HepG2 (cell line): ENCODE results near the gene MORF4L1.

Experiments used
- EHMT2 ChIP-seq: fragments of 200-600 bp; sonication (generic); IDR thresholded peaks from 2 replicates; pipeline ENCODE4 v1.7.0; 2017; ENCODE audit warnings: antibody characterized with exemption, low read depth, low read length, borderline replicate concordance
- HNF4A ChIP-seq: sonication (generic); formaldehyde crosslinking; IDR thresholded peaks from 2 replicates; pipeline ENCODE4 v1.4.0; 2020; ENCODE audit warnings: missing genetic modification reagents
- HOXA3 ChIP-seq: sonication (generic); formaldehyde crosslinking; IDR thresholded peaks from 2 replicates; pipeline ENCODE4 v1.5.0; 2020; ENCODE audit warnings: missing genetic modification reagents
- POLR2AphosphoS5 ChIP-seq: IDR thresholded peaks from 2 replicates; pipeline ENCODE4 v1.6.1; 2012; ENCODE audit warnings: low read depth, low read length
- ZNF781 ChIP-seq: sonication (generic); formaldehyde crosslinking; IDR thresholded peaks from 2 replicates; pipeline ENCODE4 v1.5.1; 2020; ENCODE audit warnings: borderline replicate concordance, mild to moderate bottlenecking, missing genetic modification reagents; ENCODE audit errors: not compliant biosample characterization
- TF ChIP-seq, protein P1 (sequence below): sonication (generic); formaldehyde crosslinking; IDR thresholded peaks from 2 replicates; pipeline ENCODE4 v1.4.0; 2020; ENCODE audit warnings: missing genetic modification reagents

DNA sequence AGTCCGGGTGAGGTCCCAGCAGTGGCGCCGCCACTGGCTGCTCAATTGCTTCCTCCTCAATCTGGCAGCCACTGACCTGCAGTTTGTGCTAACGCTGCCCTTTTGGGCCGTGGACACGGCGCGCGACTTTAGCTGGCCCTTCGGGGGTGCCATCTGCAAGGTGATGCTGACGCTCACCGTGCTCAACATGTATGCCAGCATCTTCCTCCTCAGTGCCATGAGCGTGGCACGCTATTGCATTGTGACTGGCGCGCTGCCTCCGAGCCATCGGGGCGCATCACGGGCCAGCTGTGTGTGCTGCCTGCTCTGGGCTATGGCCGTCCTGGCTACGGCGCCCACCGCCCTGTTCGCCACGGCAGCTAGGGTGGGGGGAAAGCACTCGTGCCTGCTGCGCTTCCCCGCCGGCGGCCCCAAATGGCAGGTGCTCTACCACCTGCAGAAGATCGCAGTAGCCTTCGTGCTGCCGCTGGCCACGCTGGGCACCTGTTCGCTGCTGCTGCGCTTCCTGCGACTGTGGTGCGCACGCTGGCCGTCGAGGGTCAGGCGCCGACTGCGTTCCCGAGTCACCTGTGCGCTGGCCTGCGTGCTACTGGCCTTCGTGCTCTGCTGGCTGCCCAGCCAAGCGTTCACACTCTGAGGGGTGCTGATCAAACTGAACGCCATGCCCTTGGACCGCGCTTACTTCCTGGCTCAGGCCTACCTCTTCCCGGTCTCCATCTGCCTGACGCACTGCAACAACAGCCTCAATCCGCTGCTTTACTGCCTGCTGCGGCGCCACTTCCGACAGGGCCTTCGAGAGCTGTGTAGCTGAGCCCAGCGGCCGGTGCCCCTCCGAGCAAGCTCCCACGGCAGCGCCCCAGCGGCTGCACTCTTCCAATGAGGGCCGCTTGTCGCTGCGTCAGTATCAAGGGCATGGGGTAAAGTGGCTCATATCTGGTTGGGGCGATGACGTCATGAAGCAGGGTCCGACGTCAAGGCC is 41.2 kb upstream of the MORF4L1 start:
- TF ChIP-seq HNF4A (no peak), HOXA3 (CRISPR knock-in tag) (no peak), ZNF781 (CRISPR knock-in tag) (no peak), EHMT2 (no peak), POLR2AphosphoS5 (no peak)
- TF ChIP-seq, protein P1, sequence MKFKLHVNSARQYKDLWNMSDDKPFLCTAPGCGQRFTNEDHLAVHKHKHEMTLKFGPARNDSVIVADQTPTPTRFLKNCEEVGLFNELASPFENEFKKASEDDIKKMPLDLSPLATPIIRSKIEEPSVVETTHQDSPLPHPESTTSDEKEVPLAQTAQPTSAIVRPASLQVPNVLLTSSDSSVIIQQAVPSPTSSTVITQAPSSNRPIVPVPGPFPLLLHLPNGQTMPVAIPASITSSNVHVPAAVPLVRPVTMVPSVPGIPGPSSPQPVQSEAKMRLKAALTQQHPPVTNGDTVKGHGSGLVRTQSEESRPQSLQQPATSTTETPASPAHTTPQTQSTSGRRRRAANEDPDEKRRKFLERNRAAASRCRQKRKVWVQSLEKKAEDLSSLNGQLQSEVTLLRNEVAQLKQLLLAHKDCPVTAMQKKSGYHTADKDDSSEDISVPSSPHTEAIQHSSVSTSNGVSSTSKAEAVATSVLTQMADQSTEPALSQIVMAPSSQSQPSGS (CRISPR knock-in tag): no peak
